K562 (cell line): ENCODE measurements around the gene MAB21L4. TPM values are rescaled to one million over a fixed set of nuclear protein-coding genes. Genes with fewer than 3 reads are reported as not detected.

ENCODE experiments used
- ATAC-seq: fragments of 200-7000 bp; cut with Tn5 transposase; 3 replicates; pipeline ENCODE4 v1.9.1; 2020; ENCODE audit warnings: moderate library complexity
- BruUV-seq: library from RNA; stranded (reverse); fragments of 400-500 nt; replicated peaks from 2 replicates; lab custom pipeline; 2021; lab: Mats Ljungman, UMichigan
- CTCF ChIA-PET: fragments of 300-600 bp; formaldehyde crosslinking; extraction: SDS; loops from one replicate; lab custom pipeline; 2021; ENCODE audit warnings: low intra/inter-chr PET ratio; lab: Yijun Ruan, JAX
- POLR2A ChIA-PET: fragments of 300-600, 350-650 bp; sonication (Branson Sonifier 250); formaldehyde crosslinking; extraction: SDS; loops from one replicate; lab custom pipeline; 2021; ENCODE audit warnings: antibody characterized with exemption, inconsistent platforms; lab: Yijun Ruan, JAX
- DNase-seq, 4 experiments: peaks; one replicate each; pipeline versions ENCODE4 v3.0.0 to v3.0.0-alpha.2; 2011 to 2018; ENCODE audit warnings: low spot score in 3 of 4, mixed read lengths in 3 of 4; ENCODE audit errors: extremely low read depth in 1 of 4
- FAIRE-seq: peaks from 2 replicates; lab custom pipeline; 2011; peaks lifted over from hg19 to GRCh38; lab: Jason Lieb, UNC
- H2AFZ ChIP-seq: 2 replicates; pipeline ENCODE4 v1.6.0; 2011; ENCODE audit warnings: low read depth, low read length, control low read depth, inconsistent platforms
- H3K27ac ChIP-seq: fragments of 200-600 bp; 3 replicates; pipeline ENCODE4 v1.8.0; 2011; ENCODE audit warnings: low read depth, mild to moderate bottlenecking, control low read depth, inconsistent platforms, low read length, moderate library complexity, mixed read lengths; ENCODE audit errors: extremely low read depth
- H3K27me3 ChIP-seq, 2 experiments: fragments of 300-600 bp in 1 of 2; 2 replicates in 1 of 2; 3 replicates in 1 of 2; pipeline versions ENCODE4 v1.6.0 to v1.8.0; 2011; ENCODE audit warnings: inconsistent platforms in 2 of 2, low read length in 2 of 2, mild to moderate bottlenecking in 1 of 2, mixed read lengths in 1 of 2, moderate library complexity in 1 of 2; ENCODE audit not compliant: control insufficient read depth in 2 of 2, insufficient read depth in 2 of 2
- H3K36me3 ChIP-seq: fragments of 300-600 bp; 3 replicates; pipeline ENCODE4 v1.8.0; 2011; ENCODE audit warnings: mild to moderate bottlenecking, low read length, inconsistent platforms; ENCODE audit not compliant: control insufficient read depth, insufficient read depth
- H3K4me1 ChIP-seq, 2 experiments: fragments of 200-600 bp in 1 of 2; replicated peaks in 1 of 2; 2 replicates in 1 of 2; 3 replicates in 1 of 2; pipeline versions ENCODE4 v1.5.1 to v1.8.0; 2011; ENCODE audit warnings: inconsistent platforms in 2 of 2, low read length in 2 of 2, mild to moderate bottlenecking in 1 of 2, mixed read lengths in 1 of 2, moderate library complexity in 1 of 2; ENCODE audit not compliant: control insufficient read depth in 2 of 2, insufficient read depth in 2 of 2
- H3K4me2 ChIP-seq: 2 replicates; pipeline ENCODE4 v1.6.1; 2011; ENCODE audit warnings: low read length, control low read depth, inconsistent platforms, mixed read lengths; ENCODE audit not compliant: insufficient read depth
- H3K4me3 ChIP-seq: fragments of 200-600 bp; sonication (generic), shearing (Covaris generic); 2 replicates; pipeline ENCODE4 v1.5.1; 2016; ENCODE audit warnings: control low read depth, inconsistent platforms
- H3K79me2 ChIP-seq: fragments of 200-600 bp; 3 replicates; pipeline ENCODE4 v1.8.0; 2011; ENCODE audit warnings: low read length, inconsistent platforms; ENCODE audit not compliant: control insufficient read depth, insufficient read depth
- H3K9ac ChIP-seq, 2 experiments: 2 replicates each; pipeline versions ENCODE4 v1.6.0 to v1.6.1; 2011; ENCODE audit warnings: low read depth in 2 of 2, low read length in 2 of 2, control low read depth in 1 of 2, inconsistent platforms in 1 of 2, mild to moderate bottlenecking in 1 of 2, mixed read lengths in 1 of 2; ENCODE audit not compliant: insufficient read depth in 1 of 2
- H3K9me1 ChIP-seq: one replicate; pipeline ENCODE4 v1.6.0; 2011; ENCODE audit warnings: inconsistent platforms, mild to moderate bottlenecking, low read length, moderate library complexity; ENCODE audit not compliant: control insufficient read depth, insufficient read depth
- H3K9me3 ChIP-seq: replicated peaks from 2 replicates; pipeline ENCODE4 v1.5.1; 2011; ENCODE audit warnings: low read depth, low read length, inconsistent platforms; ENCODE audit not compliant: control insufficient read depth, insufficient read depth
- H4K20me1 ChIP-seq: replicated peaks from 2 replicates; pipeline ENCODE4 v1.6.1; 2011; ENCODE audit warnings: low read length, inconsistent platforms, mixed read lengths; ENCODE audit not compliant: control insufficient read depth, insufficient read depth
- EHMT2 ChIP-seq: fragments of 450-650 bp; IDR thresholded peaks from 2 replicates; pipeline ENCODE4 v1.6.1; 2018; ENCODE audit warnings: antibody characterized with exemption
- GTF2A2 ChIP-seq: IDR thresholded peaks from 2 replicates; pipeline ENCODE4 v1.6.1; 2016; ENCODE audit warnings: mild to moderate bottlenecking, missing genetic modification characterization, missing compliant biosample characterization
- HES1 ChIP-seq: fragments of 450-650 bp; IDR thresholded peaks from 2 replicates; pipeline ENCODE4 v1.6.1; 2016; ENCODE audit warnings: low read depth, mild to moderate bottlenecking, moderate library complexity
- JUNB ChIP-seq: fragments of 450-650 bp; formaldehyde crosslinking; conservative IDR thresholded peaks from 2 replicates; pipeline ENCODE4 v1.4.0; 2020; ENCODE audit warnings: mild to moderate bottlenecking
- MAFK ChIP-seq: IDR thresholded peaks from 2 replicates; pipeline ENCODE4 v1.6.1; 2011; ENCODE audit warnings: low read length, improper control_type of control experiment
- NELFE ChIP-seq: IDR thresholded peaks from 2 replicates; pipeline ENCODE4 v1.6.1; 2011; ENCODE audit warnings: mild to moderate bottlenecking; ENCODE audit not compliant: insufficient read depth, insufficient read length
- NFYB ChIP-seq: IDR thresholded peaks from 2 replicates; pipeline ENCODE4 v1.6.1; 2011; ENCODE audit warnings: mild to moderate bottlenecking, moderate library complexity; ENCODE audit not compliant: insufficient read length; ENCODE audit errors: extremely low read depth
- SRSF7 ChIP-seq: fragments of 200-400 bp; formaldehyde crosslinking; optimal IDR thresholded peaks from 2 replicates; pipeline ENCODE3; 2017; ENCODE audit warnings: mild to moderate bottlenecking, low read depth, low read length
- STAT6 ChIP-seq: sonication (generic); formaldehyde crosslinking; IDR thresholded peaks from 2 replicates; pipeline ENCODE4 v1.8.1; 2023; ENCODE audit warnings: mild to moderate bottlenecking, missing genetic modification reagents
- UBTF ChIP-seq, 2 experiments: IDR thresholded peaks; 2 replicates each; pipeline ENCODE4 v1.6.1; 2012; ENCODE audit warnings: improper control_type of control experiment in 2 of 2, low read depth in 2 of 2, low read length in 2 of 2, borderline replicate concordance in 1 of 2
- ZBTB2 ChIP-seq: fragments of 450-650 bp; IDR thresholded peaks from 2 replicates; pipeline ENCODE4 v1.6.1; 2016; ENCODE audit warnings: antibody characterized with exemption
- ZNF449 ChIP-seq: fragments of 250-450 bp; sonication (Bioruptor Pico); IDR thresholded peaks from 2 replicates; pipeline ENCODE4 v1.8.0; 2022; ENCODE audit warnings: moderate library complexity, mild to moderate bottlenecking, inconsistent platforms
- WGBS: fragments of 100-300 bp; shearing (Covaris generic); methylation state at CpG from one replicate; pipeline ENCODE4 v1.1.6; 2016; ENCODE audit warnings: low coverage, mixed read lengths; ENCODE audit not compliant: insufficient coverage; ENCODE audit errors: missing lambda C conversion rate; 5-methylcytosine and 5-hydroxymethylcytosine counted together
- in situ Hi-C: fragments of 300-500 bp; cut with MboI; formaldehyde crosslinking; loops from 4 replicates; pipeline ENCODE4 v1.15.0; 2018; ENCODE audit warnings: inconsistent platforms, mixed read lengths
- intact Hi-C: fragments of 100-400 bp; cut with micrococcal nuclease; formaldehyde crosslinking; loops from 2 replicates; pipeline ENCODE4 v1.14.2; 2022
- polyA plus RNA-seq, 8 experiments: library from polyadenylated mRNA; depleted of rRNA in 4 of 8; stranded (reverse) in 5 of 8; unstranded in 3 of 8; fragments of >200 nt; fragmentation: Nextera tagmentation in 2 of 8; fragmentation: Illumina TruSeq in 1 of 8; extraction: Ambion mirVana in 2 of 8; extraction: Trizol in 1 of 8; gene quantifications; 2 replicates each; pipeline versions ENCODE4 v1.2.1 to v1.2.3, GENCODE V29; 2011 to 2014; ENCODE audit warnings: inconsistent platforms in 1 of 8, missing spikeins in 1 of 8
- total RNA-seq, 7 experiments: library from RNA; depleted of rRNA in 6 of 7; stranded (reverse); fragments of >200 nt in 6 of 7; fragmentation: Illumina TruSeq in 2 of 7; extraction: Trizol in 2 of 7; gene quantifications; 2 replicates each; pipeline versions ENCODE4 v1.2.1 to v1.2.3, GENCODE V29; 2011 to 2021; ENCODE audit warnings: low replicate concordance in 1 of 7

Gene MAB21L4
- total and polyA plus RNA-seq, 9 of the 15 experiments (the other 6 are each of a cell fraction or from before 2014, with no cell fraction given) = 0.03 TPM; not detected in 8

- Histone ChIP-seq H3K79me2 (no peaks in the 10 kb centered on the region), H3K27ac (no peak overlapping the region), H4K20me1 (no peaks in the 10 kb centered on the region), H3K4me3 (no peak overlapping the region), H3K9ac (no peak overlapping the region), H3K4me1 (0 out of 5 replicates have a peak, but pooled peaks cover 0 to 6% of the 10 kb centered on the region in 2 experiments), H3K9me1 (no peaks in the 10 kb centered on the region), H2AFZ (no peak overlapping the region), H3K4me2 (no peak overlapping the region), H3K36me3 (no peaks in the 10 kb centered on the region), H3K27me3 (peaks cover 0 to 50% of the 10 kb centered on the region in 2 experiments; a peak in 3 of 5 replicates), H3K9me3 (no peaks in the 10 kb centered on the region)
- ChIA-PET CTCF (no interaction called here), POLR2A (no interaction called here)
- in situ Hi-C loops (no loop called here), intact Hi-C loops (no loop called here)
- FAIRE-seq = no peak
- ATAC-seq = no peak
- 4% methylated on average over 17 of the region's 34 CpGs for WGBS
- DNase-seq = no peak
- BruUV-seq = no TSS peak
- TF ChIP-seq UBTF (IDR thresholded peaks at IDR 0.05; ENCODE audit: borderline replicate concordance in 1 of 2, low read depth in 2 of 2, low read length in 2 of 2) (no peak), NFYB (no peak), NELFE (no peak), STAT6 (CRISPR knock-in tag) (no peak), ZNF449 (no peak), HES1 (no peak), JUNB (CRISPR knock-in tag) (no peak), MAFK (no peak), SRSF7 (no peak), GTF2A2 (tag) (no peak), EHMT2 (no peak), ZBTB2 (no peak)
These were observed 7.5 kb upstream of the MAB21L4 start for GRCh38 chr2:240903191-240904060.
